HCT116 (cell line): ENCODE measurements around the gene DR1. TPM values are rescaled to one million over a fixed set of nuclear protein-coding genes. Genes with fewer than 3 reads are reported as not detected.
"Not testable (repeated sequence)": the region's sequence is repeated elsewhere in the genome, so short reads cannot be mapped to it uniquely, and the experiment has no call there.

Experiments
- ATAC-seq: fragments of 200-7000 bp; cut with Tn5 transposase; 2 replicates; pipeline ENCODE4 v1.9.1; 2020; ENCODE audit warnings: mild to moderate bottlenecking, moderate library complexity
- BruUV-seq: library from RNA; stranded (reverse); fragments of 400-500 nt; replicated peaks from 2 replicates; lab custom pipeline; 2021; lab: Mats Ljungman, UMichigan
- CTCF ChIA-PET: fragments of 300-600 bp; sonication (Branson Sonifier 250); formaldehyde crosslinking; loops from one replicate; lab custom pipeline; 2021; ENCODE audit warnings: antibody characterized with exemption; lab: Charles Lee
- POLR2A ChIA-PET: fragments of 300-600, 350-600 bp; sonication (Branson Sonifier 250); formaldehyde crosslinking; loops from one replicate; lab custom pipeline; 2021; ENCODE audit warnings: antibody characterized with exemption; lab: Charles Lee
- RAD21 ChIA-PET, 2 experiments: fragments of 300-600 bp; sonication (Branson Sonifier 250); formaldehyde crosslinking; loops; one replicate each; lab custom pipeline; 2023; ENCODE audit warnings: low total read pairs in 2 of 2; ENCODE audit not compliant: uncharacterized antibody in 2 of 2, unreplicated experiment in 2 of 2, low non-redundant PET in 1 of 2; lab: Charles Lee
- DNase-seq: peaks from one replicate; pipeline ENCODE4 v3.0.0-alpha.2; 2010; ENCODE audit warnings: low read depth, low spot score
- H2AFZ ChIP-seq: fragments of 200-600 bp; shearing (Covaris generic), sonication (generic); 2 replicates; pipeline ENCODE4 v1.6.1; 2017; ENCODE audit warnings: low read depth, mixed run types, mixed read lengths, antibody characterized with exemption, low read length; ENCODE audit not compliant: poor library complexity, severe bottlenecking
- H3K27ac ChIP-seq: 2 replicates; pipeline ENCODE4 v1.5.1; 2012; ENCODE audit warnings: low read depth, low read length
- H3K27me3 ChIP-seq: fragments of 200-600 bp; sonication (generic); 2 replicates; pipeline ENCODE4 v1.6.1; 2016; ENCODE audit warnings: mixed run types, low read length, mixed read lengths; ENCODE audit not compliant: insufficient read depth
- H3K36me3 ChIP-seq, 2 experiments: fragments of 200-500 bp in 1 of 2; fragments of 200-600 bp in 1 of 2; sonication (Bioruptor generic) in 1 of 2; sonication (generic) in 1 of 2; 2 replicates each; pipeline versions ENCODE4 v1.5.1 to v1.6.1; 2014 to 2016; ENCODE audit warnings: low read length in 2 of 2, inconsistent platforms in 1 of 2, mixed read lengths in 1 of 2, mixed run types in 1 of 2; ENCODE audit not compliant: insufficient read depth in 2 of 2, control insufficient read depth in 1 of 2
- H3K4me1 ChIP-seq, 2 experiments: fragments of 200-600 bp in 1 of 2; sonication (generic) in 1 of 2; 2 replicates each; pipeline versions ENCODE4 v1.5.1 to v1.6.1; 2012 to 2017; ENCODE audit warnings: low read length in 2 of 2, inconsistent platforms in 1 of 2, mild to moderate bottlenecking in 1 of 2, mixed read lengths in 1 of 2, mixed run types in 1 of 2, moderate library complexity in 1 of 2; ENCODE audit not compliant: insufficient read depth in 2 of 2, control insufficient read depth in 1 of 2
- H3K4me2 ChIP-seq: fragments of 200-600 bp; sonication (generic); 2 replicates; pipeline ENCODE4 v1.6.1; 2017; ENCODE audit warnings: mixed run types, low read length, mixed read lengths
- H3K4me3 ChIP-seq, 2 experiments: fragments of 200-600 bp in 1 of 2; sonication (generic) in 1 of 2; replicated peaks in 1 of 2; 2 replicates each; pipeline ENCODE4 v1.5.1; 2011 to 2016; ENCODE audit warnings: low read length in 2 of 2, control low read depth in 1 of 2, low read depth in 1 of 2, mild to moderate bottlenecking in 1 of 2, mixed read lengths in 1 of 2, mixed run types in 1 of 2
- H3K79me2 ChIP-seq: fragments of 200-600 bp; sonication (generic); 2 replicates; pipeline ENCODE4 v1.6.1; 2017; ENCODE audit warnings: mild to moderate bottlenecking, mixed run types, low read length, moderate library complexity, mixed read lengths; ENCODE audit not compliant: insufficient read depth
- H3K9ac ChIP-seq: fragments of 200-600 bp; sonication (generic); 2 replicates; pipeline ENCODE4 v1.6.1; 2016; ENCODE audit warnings: low read length, mixed read lengths
- H3K9me2 ChIP-seq: fragments of 200-600 bp; sonication (generic), shearing (Covaris generic); 2 replicates; pipeline ENCODE4 v1.6.1; 2017; ENCODE audit warnings: mixed run types, mild to moderate bottlenecking, moderate library complexity; ENCODE audit not compliant: insufficient read depth
- H3K9me3 ChIP-seq, 2 experiments: fragments of 200-500 bp in 1 of 2; fragments of 200-600 bp in 1 of 2; sonication (Bioruptor generic) in 1 of 2; sonication (generic) in 1 of 2; 2 replicates each; pipeline ENCODE4 v1.6.1; 2014 to 2017; ENCODE audit warnings: low read length in 2 of 2, mixed read lengths in 2 of 2, inconsistent platforms in 1 of 2, low read depth in 1 of 2, mild to moderate bottlenecking in 1 of 2, mixed run types in 1 of 2, moderate library complexity in 1 of 2; ENCODE audit not compliant: control insufficient read depth in 1 of 2, insufficient read depth in 1 of 2
- H4K20me1 ChIP-seq: fragments of 200-600 bp; sonication (generic), shearing (Covaris generic); 2 replicates; pipeline ENCODE4 v1.6.1; 2017; ENCODE audit warnings: mixed run types, mild to moderate bottlenecking, moderate library complexity; ENCODE audit not compliant: insufficient read depth
- ATF3 ChIP-seq: IDR thresholded peaks from 2 replicates; pipeline ENCODE4 v1.6.1; 2012
- CBX3 ChIP-seq: IDR thresholded peaks from 2 replicates; pipeline ENCODE4 v1.6.1; 2012; ENCODE audit warnings: low read depth
- CEBPB ChIP-seq: IDR thresholded peaks from 2 replicates; pipeline ENCODE4 v1.6.1; 2012; ENCODE audit warnings: low read depth
- EZH2phosphoT487 ChIP-seq: fragments of 200-600 bp; IDR thresholded peaks from 2 replicates; pipeline ENCODE4 v1.6.1; 2018; ENCODE audit warnings: antibody characterized with exemption, borderline replicate concordance
- POLR2AphosphoS5 ChIP-seq: IDR thresholded peaks from 2 replicates; pipeline ENCODE4 v1.6.1; 2011; ENCODE audit warnings: mild to moderate bottlenecking, low read depth, low read length, moderate library complexity
- RAD21 ChIP-seq: IDR thresholded peaks from 2 replicates; pipeline ENCODE4 v1.6.1; 2012; ENCODE audit warnings: low read depth, mild to moderate bottlenecking
- REST ChIP-seq: IDR thresholded peaks from 2 replicates; pipeline ENCODE4 v1.6.1; 2012; ENCODE audit warnings: low read depth
- SIN3A ChIP-seq: IDR thresholded peaks from 2 replicates; pipeline ENCODE4 v1.6.1; 2012; ENCODE audit warnings: low read depth
- intact Hi-C: fragments of 100-400 bp; cut with micrococcal nuclease; formaldehyde crosslinking; loops from 2 replicates; pipeline ENCODE4 v1.10.0; 2022
- total RNA-seq: library from RNA; stranded (reverse); gene quantifications from one replicate; pipeline ENCODE4 v1.2.1, GENCODE V29; 2021; ENCODE audit not compliant: unreplicated experiment

The DR1 gene
- total RNA-seq, 1 experiment from 2014 or later: 73.8 TPM

GRCh38 chr1:93386268-93386667 is 40.6 kb downstream of the DR1 start:
- H3K4me2 ChIP-seq, H3K27me3 ChIP-seq, H3K9ac ChIP-seq, BruUV-seq, H2AFZ ChIP-seq, H3K4me3 ChIP-seq, H3K36me3 ChIP-seq, ATAC-seq, RAD21 ChIA-PET, CTCF ChIA-PET, intact Hi-C loops, H3K79me2 ChIP-seq, H3K9me2 ChIP-seq, H3K4me1 ChIP-seq, H3K27ac ChIP-seq, H3K9me3 ChIP-seq, DNase-seq, POLR2A ChIA-PET, H4K20me1 ChIP-seq: not testable (repeated sequence)
- TF ChIP-seq CBX3: peak; percentile 49; the same call in 1 of the 2 replicates

GRCh38 chr1:93394514-93394913 is 48.8 kb downstream of the DR1 start:
- ChIA-PET CTCF (no interaction called here), POLR2A (no interaction called here)
- DNase-seq: no peak
- H3K27ac ChIP-seq: no peak overlapping the region
- no peaks in the 10 kb centered on the region for H4K20me1 ChIP-seq
- no peak for TF ChIP-seq CEBPB
- TF ChIP-seq, all 23 proteins: peak for 0
- Histone ChIP-seq H3K36me3 (no peaks in the 10 kb centered on the region), H3K4me3 (no peak overlapping the region), H3K27me3 (no peaks in the 10 kb centered on the region), H3K79me2 (no peaks in the 10 kb centered on the region), H3K9me3 (no peaks in the 10 kb centered on the region), H3K9ac (no peak overlapping the region), H3K4me1 (no peaks in the 10 kb centered on the region), H2AFZ (no peak overlapping the region), H3K4me2 (no peak overlapping the region), H3K9me2 (no peaks in the 10 kb centered on the region)
- no TSS peak for BruUV-seq
- ATAC-seq: no peak
- intact Hi-C loops: no loop called here
- RAD21 ChIA-PET: no interaction called here

GRCh38 chr1:93395195-93395594 is 49.5 kb downstream of the DR1 start:
- H3K9me3 ChIP-seq: no peaks in the 10 kb centered on the region
- no peak for DNase-seq
- no peak overlapping the region for H3K27ac ChIP-seq
- H3K27me3 ChIP-seq: no peaks in the 10 kb centered on the region
- ChIA-PET CTCF (no interaction called here), POLR2A (no interaction called here), RAD21 (no interaction called here)
- ATAC-seq: no peak
- no peaks in the 10 kb centered on the region for H3K79me2 ChIP-seq
- intact Hi-C loops: no loop called here
- no peak overlapping the region for H3K4me3 ChIP-seq
- no TSS peak for BruUV-seq
- H4K20me1 ChIP-seq: no peaks in the 10 kb centered on the region
- H2AFZ ChIP-seq: no peak overlapping the region
- H3K4me1 ChIP-seq: no peaks in the 10 kb centered on the region
- H3K4me2 ChIP-seq: no peak overlapping the region
- H3K9ac ChIP-seq: no peak overlapping the region
- H3K36me3 ChIP-seq: no peaks in the 10 kb centered on the region
- H3K9me2 ChIP-seq: no peaks in the 10 kb centered on the region
- TF ChIP-seq REST (no peak), ATF3 (no peak), RAD21 (no peak), SIN3A (no peak), CBX3 (no peak), EZH2phosphoT487 (no peak), POLR2AphosphoS5 (no peak)
